ENCODE results near the gene KIF3C. TPM values are rescaled to one million over a fixed set of nuclear protein-coding genes. Genes with fewer than 3 reads are reported as not detected.
"Not testable (repeated sequence)": the region's sequence is repeated elsewhere in the genome, so short reads cannot be mapped to it uniquely, and the experiment has no call there.

The KIF3C gene
- total RNA-seq (9.0 and 13.0 TPM in 2 replicates), polyA plus RNA-seq (8.3 and 9.7 TPM in 2 replicates), polyA minus RNA-seq (ENCODE audit: low replicate concordance) (19.3 and 20.0 TPM in 2 replicates)
- polyA plus RNA-seq (2012), result 14.6 and 21.1 TPM in 2 replicates

GRCh38 chr2:25982273-25982967 lies at the start of gene KIF3C:
KIF3C (minus strand) TSS chr2:25982497; CDS start chr2:25981917, 580 bp downstream.
- H3K79me2 ChIP-seq (ENCODE audit: control insufficient read depth, insufficient read depth, low read length), result no peaks in the 10 kb centered on the region

GRCh38 chr2:26028083-26028482 lies 45.8 kb upstream of the KIF3C start:
- not testable (repeated sequence) for H3K9me3 ChIP-seq (ENCODE audit: control insufficient read depth, insufficient read depth, low read depth, low read length); H3K27me3 ChIP-seq (ENCODE audit: control insufficient read depth, insufficient read depth, low read length); H3K4me3 ChIP-seq (replicated peaks in 1 of 4; ENCODE audit: control extremely low read depth in 1 of 4, insufficient read depth in 1 of 4, low read depth in 3 of 4, low read length in 4 of 4); H3K4me2 ChIP-seq (ENCODE audit: extremely low read depth, insufficient read depth, low read length); H3K36me3 ChIP-seq (ENCODE audit: control insufficient read depth, insufficient read depth, low read length); H4K20me1 ChIP-seq (ENCODE audit: control insufficient read depth, extremely low read depth, insufficient read depth, low read length); H3K27ac ChIP-seq (ENCODE audit: insufficient read depth, low read length); H3K9ac ChIP-seq (ENCODE audit: insufficient read depth, low read length); DNase-seq (ENCODE audit: low read depth in 2 of 2); H3K4me1 ChIP-seq (ENCODE audit: control insufficient read depth, extremely low read depth, insufficient read depth, low read length); H3K79me2 ChIP-seq (ENCODE audit: control insufficient read depth, insufficient read depth, low read length); H2AFZ ChIP-seq (ENCODE audit: low read length)

More at GRCh38 chr2:25982273-25982967, at the start of gene KIF3C:
- Histone ChIP-seq H4K20me1 (ENCODE audit: control insufficient read depth, extremely low read depth, insufficient read depth, low read length) (no peaks in the 10 kb centered on the region), H3K27ac (ENCODE audit: insufficient read depth, low read length) (peak within 1 kb of the TSS; percentile 18), H3K9me3 (ENCODE audit: control insufficient read depth, insufficient read depth, low read depth, low read length) (no peaks in the 10 kb centered on the region), H2AFZ (ENCODE audit: low read length) (peak within 1 kb of the TSS; percentile 85), H3K4me1 (ENCODE audit: control insufficient read depth, extremely low read depth, insufficient read depth, low read length) (peaks cover 8% of the 10 kb centered on the region), H3K27me3 (ENCODE audit: control insufficient read depth, insufficient read depth, low read length) (no peaks in the 10 kb centered on the region), H3K4me3 (replicated peaks in 1 of 4; ENCODE audit: control extremely low read depth in 1 of 4, insufficient read depth in 1 of 4, low read depth in 3 of 4, low read length in 4 of 4) (peak within 1 kb of the TSS; percentile 74 to 89 (median 78)), H3K9ac (ENCODE audit: insufficient read depth, low read length) (peak within 1 kb of the TSS; percentile 57), H3K4me2 (ENCODE audit: extremely low read depth, insufficient read depth, low read length) (peak within 1 kb of the TSS; percentile 91), H3K36me3 (ENCODE audit: control insufficient read depth, insufficient read depth, low read length) (no peaks in the 10 kb centered on the region)
- no peak for TF ChIP-seq CTCF (conservative IDR thresholded peaks at IDR 0.05 in 1 of 2, IDR thresholded peaks at IDR 0.05 in 1 of 2; ENCODE audit: low read depth in 1 of 2, low read length in 2 of 2)
- TF ChIP-seq EZH2 (IDR thresholded peaks at IDR 0.05; ENCODE audit: low read length, missing control alignments), result no peak
- peak; percentile 52 to 66 for DNase-seq (ENCODE audit: low read depth in 2 of 2)

GRCh38 chr2:26025509-26025908 lies 43.2 kb upstream of the KIF3C start:
- DNase-seq (ENCODE audit: low read depth in 2 of 2), result no peak
- no peak for TF ChIP-seq CTCF (conservative IDR thresholded peaks at IDR 0.05 in 1 of 2, IDR thresholded peaks at IDR 0.05 in 1 of 2; ENCODE audit: low read depth in 1 of 2, low read length in 2 of 2)
- TF ChIP-seq EZH2 (IDR thresholded peaks at IDR 0.05; ENCODE audit: low read length, missing control alignments), result no peak
- H3K9ac ChIP-seq (ENCODE audit: insufficient read depth, low read length), result no peak overlapping the region
- no peaks in the 10 kb centered on the region for H3K36me3 ChIP-seq (ENCODE audit: control insufficient read depth, insufficient read depth, low read length)
- no peak overlapping the region for H3K4me3 ChIP-seq (replicated peaks in 1 of 4; ENCODE audit: control extremely low read depth in 1 of 4, insufficient read depth in 1 of 4, low read depth in 3 of 4, low read length in 4 of 4)
- H3K9me3 ChIP-seq (ENCODE audit: control insufficient read depth, insufficient read depth, low read depth, low read length), result no peaks in the 10 kb centered on the region
- H3K27me3 ChIP-seq (ENCODE audit: control insufficient read depth, insufficient read depth, low read length), result no peaks in the 10 kb centered on the region
- H3K4me2 ChIP-seq (ENCODE audit: extremely low read depth, insufficient read depth, low read length), result no peak overlapping the region
- H4K20me1 ChIP-seq (ENCODE audit: control insufficient read depth, extremely low read depth, insufficient read depth, low read length), result no peaks in the 10 kb centered on the region
- H2AFZ ChIP-seq (ENCODE audit: low read length), result no peak overlapping the region
- H3K27ac ChIP-seq (ENCODE audit: insufficient read depth, low read length), result no peak overlapping the region
- H3K4me1 ChIP-seq (ENCODE audit: control insufficient read depth, extremely low read depth, insufficient read depth, low read length), result no peaks in the 10 kb centered on the region
- no peaks in the 10 kb centered on the region for H3K79me2 ChIP-seq (ENCODE audit: control insufficient read depth, insufficient read depth, low read length)

All from fibroblast of lung (primary cell).